ENCODE measurements around the gene RNF34. TPM values are rescaled to one million over a fixed set of nuclear protein-coding genes. Genes with fewer than 3 reads are reported as not detected.

RNF34 gene
- total RNA-seq, 2 donors from 2014 or later = 63.8 to 63.9 TPM

- Mint-ChIP-seq H3K4me1 (peaks cover 19% of the 10 kb centered on the region), H3K4me3 (no peak overlapping the region), H3K27me3 (no peaks in the 10 kb centered on the region), H3K36me3 (ENCODE audit: low read depth) (no peaks in the 10 kb centered on the region), H3K27ac (peak overlapping the region; percentile 32)
- ATAC-seq (no peak), DNase-seq (no peak)
- H3K9me3 ChIP-seq (ENCODE audit: control insufficient read depth, low read length, poor library complexity, severe bottlenecking) = no peaks in the 10 kb centered on the region
Observed at GRCh38 chr12:121468499-121468801, 68.5 kb downstream of the RNF34 start.

- no peaks in the 10 kb centered on the region for H3K27me3 Mint-ChIP-seq
- no peaks in the 10 kb centered on the region for H3K36me3 Mint-ChIP-seq (ENCODE audit: low read depth)
- no peak for ATAC-seq
- H3K27ac Mint-ChIP-seq = no peak overlapping the region
- peaks cover 16% of the 10 kb centered on the region for H3K4me1 Mint-ChIP-seq
- H3K4me3 Mint-ChIP-seq = no peak overlapping the region
- DNase-seq = no peak
- no peaks in the 10 kb centered on the region for H3K9me3 ChIP-seq (ENCODE audit: control insufficient read depth, low read length, poor library complexity, severe bottlenecking)
Observed at GRCh38 chr12:121470751-121471150, 70.8 kb downstream of the RNF34 start.

- Mint-ChIP-seq H3K27ac (peak overlapping the region; percentile 21), H3K27me3 (no peaks in the 10 kb centered on the region), H3K36me3 (ENCODE audit: low read depth) (no peaks in the 10 kb centered on the region), H3K4me3 (no peak overlapping the region), H3K4me1 (peaks cover 10% of the 10 kb centered on the region)
- ATAC-seq (no peak), DNase-seq (no peak)
- H3K9me3 ChIP-seq (ENCODE audit: control insufficient read depth, low read length, poor library complexity, severe bottlenecking) = no peaks in the 10 kb centered on the region
Observed at GRCh38 chr12:121472150-121472905, 72.4 kb downstream of the RNF34 start.

Other genes with a start within 250 kb of the RNF34 start
- 10 to 100 TPM; 42.8 to 53.5 TPM for gene P2RX4, start 190.0 kb upstream of the RNF34 start, total RNA-seq
- 10 to 100 TPM; 12.5 to 15.8 TPM for gene CAMKK2, start 103.4 kb upstream of the RNF34 start, total RNA-seq
- 100 to 1,000 TPM; 107 to 130 TPM for gene ANAPC5, start 47.7 kb upstream of the RNF34 start, total RNA-seq
- 10 to 100 TPM; 87.6 to 94.0 TPM for gene KDM2B, start 180.9 kb downstream of the RNF34 start, total RNA-seq
- 10 to 100 TPM; 51.3 to 52.0 TPM for gene ORAI1, start 226.4 kb downstream of the RNF34 start, total RNA-seq